Motor neuron (in vitro differentiated cells): ENCODE measurements around the gene SLC15A4. TPM values are rescaled to one million over a fixed set of nuclear protein-coding genes. Genes with fewer than 3 reads are reported as not detected.
A peak's percentile ranks its signal among the peaks of the same experiment; 100 is the strongest.
"Not testable (repeated sequence)": the region's sequence is repeated elsewhere in the genome, so short reads cannot be mapped to it uniquely, and the experiment has no call there.

Source experiments
- ATAC-seq, 8 experiments: fragments of 200-7000 bp; cut with Tn5 transposase; replicated peaks in 6 of 8; 2 replicates each; pipeline ENCODE4 v1.8.0; 2021; ENCODE audit warnings: mild to moderate bottlenecking in 8 of 8, moderate library complexity in 8 of 8
- H3K27ac ChIP-seq, 2 donors: fragments of 250-450 bp; sonication (Bioruptor Pico); 2 replicates each; pipeline ENCODE4 v1.9.0; 2021; ENCODE audit warnings: antibody characterized with exemption in 2 of 2, mild to moderate bottlenecking in 2 of 2, moderate library complexity in 1 of 2
- H3K4me1 ChIP-seq, 2 donors: fragments of 250-450 bp; sonication (Bioruptor Pico); replicated peaks in 1 of 2; 2 replicates each; pipeline ENCODE4 v1.6.1; 2021; ENCODE audit warnings: antibody characterized with exemption in 2 of 2, mild to moderate bottlenecking in 2 of 2, moderate library complexity in 1 of 2
- H3K4me3 ChIP-seq, 5 donors: fragments of 250-450 bp; sonication (Bioruptor Pico); 2 replicates each; pipeline ENCODE4 v1.9.0; 2021; ENCODE audit warnings: antibody characterized with exemption in 5 of 5, mild to moderate bottlenecking in 5 of 5, moderate library complexity in 4 of 5
- WGBS, 10 experiments: fragments of 450-650 bp; shearing (Covaris generic); methylation state at CpG; one replicate each; pipeline ENCODE4 v1.0.0; 2022; 5-methylcytosine and 5-hydroxymethylcytosine counted together
- in situ Hi-C, 9 experiments: fragments of 400-800 bp; cut with MboI; loops; one replicate each; pipeline ENCODE4 v1.15.0; 2021; ENCODE audit warnings: low sequenced_read_pairs in 9 of 9, low pct_unique_long_range_greater_than_20kb in 2 of 9; ENCODE audit not compliant: unreplicated experiment in 9 of 9
- total RNA-seq, 8 experiments: library from RNA; unstranded; fragments of 300-600 nt; gene quantifications; 2 replicates each; pipeline versions ENCODE4 v1.2.3 to v1.2.4, GENCODE V29; 2022

The SLC15A4 gene
- total RNA-seq, 8 experiments from 2014 or later = 1.8 to 13.9 (median 6.6) TPM

DNA sequence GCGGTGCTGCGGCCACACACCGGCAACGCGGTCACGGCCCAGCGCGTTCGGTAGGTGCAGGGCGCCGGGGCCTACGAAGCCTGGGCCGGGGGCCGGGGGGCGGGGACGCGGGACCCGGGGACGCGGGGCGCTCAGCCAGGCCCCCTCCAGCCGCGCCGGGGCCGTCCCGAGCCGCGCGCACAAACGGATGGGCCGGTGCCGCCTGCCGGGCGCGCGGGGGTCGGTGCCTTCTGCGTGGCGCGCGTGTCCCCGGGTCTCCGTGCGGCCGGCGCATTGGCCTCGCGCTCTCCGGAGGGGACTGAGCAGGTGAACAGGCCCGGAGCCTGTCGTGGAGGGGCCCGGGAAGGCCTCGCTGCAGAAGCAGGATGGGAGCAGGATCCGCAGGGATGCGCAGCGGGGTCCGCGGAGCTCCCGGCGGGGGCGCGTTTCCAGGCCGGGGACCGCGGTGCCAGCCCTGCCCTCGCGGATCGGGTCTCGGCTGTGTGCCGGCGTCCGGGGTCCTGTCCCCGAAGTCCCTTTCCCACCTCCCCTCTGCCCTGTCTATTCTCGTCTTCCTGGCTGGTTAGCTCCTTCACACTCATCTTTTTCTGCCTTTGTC lies 29.9 kb upstream of the SLC15A4 start:
- WGBS, 10 experiments = 30 to 72% methylated on average over 5 to 6 of the region's 74 CpGs; no CpG with 5 or more reads in 8 of the 10 experiments
- peak overlapping the region in 4 of 5 donors; percentile 13 to 29 (median 21) for H3K4me3 ChIP-seq
- no peaks in the 10 kb centered on the region for H3K4me1 ChIP-seq
- in situ Hi-C loops = no loop called here
- H3K27ac ChIP-seq = no peak overlapping the region
- peak in 3 of 8 experiments; percentile 36 to 80 (median 60) for ATAC-seq

DNA sequence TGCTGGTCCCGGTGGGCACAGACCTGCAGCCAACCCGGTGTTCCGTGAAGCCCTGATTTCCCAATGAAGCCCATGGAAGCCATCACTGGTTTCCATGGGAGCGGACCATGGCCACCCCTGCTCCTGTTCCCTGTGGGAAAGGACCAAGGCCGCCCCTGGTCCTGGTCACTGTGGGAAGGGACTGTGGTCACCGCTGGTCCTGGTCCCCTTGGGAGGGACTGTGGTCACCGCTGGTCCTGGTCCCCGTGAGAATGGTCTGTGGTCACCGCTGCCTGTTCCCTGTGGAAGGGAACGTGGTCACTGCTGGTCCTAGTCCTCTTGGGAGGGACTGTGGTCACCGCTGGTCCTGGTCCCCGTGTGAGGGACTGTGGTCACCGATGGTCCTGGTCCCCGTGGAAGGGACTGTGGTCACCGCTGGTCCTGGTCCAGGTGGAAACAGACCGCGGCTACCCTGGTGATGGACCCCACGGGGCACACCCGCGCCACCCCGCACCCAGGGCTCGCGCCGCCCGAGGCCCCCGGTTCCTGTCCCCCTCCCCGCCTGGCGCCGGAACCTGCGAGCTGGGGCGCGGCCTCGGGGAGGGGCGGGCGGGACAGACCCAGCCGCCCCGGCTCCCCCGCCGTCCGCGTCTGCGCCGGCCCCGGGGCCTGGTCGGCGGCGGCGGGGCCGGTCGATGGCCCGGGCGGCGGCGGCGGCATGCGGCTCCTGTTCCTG lies 29.3 kb upstream of the SLC15A4 start, which contains the start of gene GLT1D1:
TSS of gene GLT1D1 (plus strand) at position 594 of the 715 bp plus-strand sequence. CDS start at position 698, 104 bp downstream.
- in situ Hi-C loops = no loop called here
- ATAC-seq = peak in 1 of 8 experiments; percentile 13
- H3K4me1 ChIP-seq = no peaks in the 10 kb centered on the region
- WGBS, 10 experiments = 0 to 100% (median 90%) methylated on average over 1 to 3 of the region's 56 CpGs; no CpG with 5 or more reads in 6 of the 10 experiments
- peak within 1 kb of the TSS in 4 of 5 donors; percentile 13 to 29 (median 21) for H3K4me3 ChIP-seq
- H3K27ac ChIP-seq = no peak within 1 kb of the TSS

DNA sequence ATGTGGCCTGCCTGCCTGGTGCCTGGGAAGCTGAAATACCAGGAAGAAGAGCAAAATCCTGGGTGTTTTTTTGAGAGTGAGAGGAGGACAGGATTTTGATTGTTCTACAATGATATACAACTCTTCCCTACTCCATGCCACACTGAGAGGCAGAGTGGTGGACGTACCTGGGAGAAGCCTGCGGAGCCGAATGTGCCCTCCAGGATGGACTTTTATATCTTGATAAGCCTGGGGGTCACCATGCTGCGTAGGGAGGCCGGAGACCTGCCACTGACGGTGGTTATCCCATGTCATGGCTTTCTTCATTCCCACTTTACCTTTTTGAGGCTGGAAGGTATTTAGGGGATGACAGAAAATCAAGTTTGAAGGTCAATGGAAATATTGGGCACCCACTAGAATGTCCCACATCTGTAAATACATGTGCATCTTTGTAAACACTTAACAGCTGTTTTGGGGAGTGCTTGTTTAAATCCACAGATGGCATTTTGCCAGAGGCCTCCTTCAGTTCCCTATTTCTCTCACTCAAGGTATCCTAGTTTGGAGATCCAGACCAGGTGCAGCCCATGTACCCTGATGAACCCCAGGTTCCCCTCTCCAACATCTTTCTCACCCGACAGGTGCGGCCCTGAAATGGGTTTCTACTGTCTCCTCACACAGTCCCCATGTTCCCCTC lies 28.4 kb upstream of the SLC15A4 start:
- in situ Hi-C loops = no loop called here
- Histone ChIP-seq H3K27ac (no peak overlapping the region), H3K4me1 (no peaks in the 10 kb centered on the region), H3K4me3 (no peak overlapping the region)
- 0 to 100% (median 63%) methylated on average over 1 to 6 of the region's 8 CpGs; no CpG with 5 or more reads in 4 of the 10 experiments for WGBS, 10 experiments
- ATAC-seq = no peak

DNA sequence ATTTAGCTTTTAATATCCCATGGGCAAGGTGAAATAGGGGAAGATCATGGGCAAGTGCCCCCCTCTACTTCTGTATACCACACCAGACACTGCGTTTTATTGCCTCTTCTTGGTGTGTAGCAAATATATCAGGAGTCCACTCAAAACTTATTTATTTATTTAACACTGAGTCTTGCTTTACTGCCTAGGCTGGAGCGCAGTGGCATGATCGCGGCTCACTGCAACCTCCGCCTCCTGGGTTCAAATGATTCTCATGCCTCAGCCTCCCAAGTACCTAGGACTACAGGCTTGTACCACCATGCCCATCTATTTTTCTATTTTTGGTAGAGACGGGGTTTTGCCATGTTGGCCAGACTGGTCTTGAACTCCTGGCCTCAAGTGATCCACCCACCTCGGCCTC lies 27.7 kb upstream of the SLC15A4 start:
- H3K27ac ChIP-seq, H3K4me1 ChIP-seq, in situ Hi-C loops, H3K4me3 ChIP-seq, ATAC-seq: not testable (repeated sequence)
- 0 to 100% (median 67%) methylated on average over 1 to 7 of the region's 7 CpGs; no CpG with 5 or more reads in 1 of the 10 experiments for WGBS, 10 experiments

DNA sequence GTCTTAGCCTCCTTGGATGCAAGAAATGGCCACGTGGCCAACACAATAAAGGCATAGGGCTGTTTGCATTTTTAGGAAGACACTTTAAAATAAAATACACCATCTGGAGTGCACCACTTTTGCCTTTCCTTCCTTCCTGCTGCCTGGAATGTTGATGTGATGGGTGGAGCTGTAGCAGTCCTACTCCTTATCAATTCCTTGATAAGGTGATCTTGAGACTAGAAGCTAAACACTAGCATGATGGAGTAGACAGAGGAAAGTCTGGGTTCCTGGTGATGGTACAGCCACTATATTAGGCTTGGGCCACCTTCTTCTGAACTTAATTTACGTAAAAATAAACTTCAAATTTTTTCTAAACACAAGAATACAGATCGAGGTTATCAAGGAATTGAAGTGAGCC lies 26.6 kb upstream of the SLC15A4 start:
- 0 to 95% (median 19%) methylated on average over 1 to 3 of the region's 3 CpGs; no CpG with 5 or more reads in 1 of the 10 experiments for WGBS, 10 experiments
- in situ Hi-C loops = no loop called here

DNA sequence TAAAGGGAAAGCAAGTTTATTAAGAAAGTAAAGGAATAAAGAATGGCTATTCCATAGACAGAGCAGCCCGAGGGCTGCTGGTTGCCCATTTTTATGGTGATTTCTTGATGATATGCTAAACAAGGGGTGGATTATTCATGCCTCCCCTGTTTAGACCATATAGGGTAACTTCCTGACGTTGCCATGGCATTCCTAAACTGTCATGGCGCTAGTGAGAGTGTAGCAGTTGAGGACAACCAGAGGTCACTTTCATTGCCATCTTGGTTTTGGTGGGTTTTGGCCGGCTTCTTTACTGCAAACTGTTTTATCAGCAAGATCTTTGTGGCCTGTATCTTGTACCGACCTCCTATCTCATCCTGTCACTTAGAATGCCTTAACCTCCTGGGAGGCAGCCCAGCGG lies 26.0 kb upstream of the SLC15A4 start:
- WGBS, 10 experiments = 0 to 46% (median 29%) methylated on average over 1 to 5 of the region's 6 CpGs; no CpG with 5 or more reads in 2 of the 10 experiments
- H3K27ac ChIP-seq, in situ Hi-C loops, ATAC-seq, H3K4me1 ChIP-seq, H3K4me3 ChIP-seq: not testable (repeated sequence)

More for the DNA sequence above, 26.6 kb upstream of the SLC15A4 start:
- H3K4me1 ChIP-seq = no peaks in the 10 kb centered on the region
- ATAC-seq = no peak
- H3K4me3 ChIP-seq = no peak overlapping the region
- H3K27ac ChIP-seq = no peak overlapping the region

DNA sequence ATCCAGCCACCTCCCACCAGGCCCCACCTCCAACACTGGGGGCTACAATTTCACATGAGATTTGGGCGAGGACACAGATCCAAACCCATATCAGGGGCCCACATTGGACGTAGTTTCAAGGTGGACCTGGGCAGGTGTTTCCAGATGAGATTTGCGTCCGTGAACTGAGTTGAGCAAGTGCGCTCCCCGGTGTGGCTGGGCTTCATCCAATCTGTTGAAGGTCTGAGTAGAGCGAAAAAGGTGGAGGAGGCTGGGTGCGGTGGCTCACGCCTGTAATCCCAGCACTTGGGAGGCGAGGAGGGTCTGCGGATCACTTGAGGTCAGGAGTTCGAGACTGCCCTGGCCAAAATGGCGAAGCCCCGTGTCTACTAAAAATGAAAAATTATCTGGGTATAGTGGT lies 24.6 kb upstream of the SLC15A4 start:
- in situ Hi-C loops = no loop called here
- no peak for ATAC-seq
- no peak overlapping the region for H3K4me3 ChIP-seq
- WGBS, 10 experiments = 67 to 93% (median 90%) methylated on average over 2 to 10 of the region's 14 CpGs; no CpG with 5 or more reads in 5 of the 10 experiments
- no peaks in the 10 kb centered on the region for H3K4me1 ChIP-seq
- no peak overlapping the region for H3K27ac ChIP-seq

DNA sequence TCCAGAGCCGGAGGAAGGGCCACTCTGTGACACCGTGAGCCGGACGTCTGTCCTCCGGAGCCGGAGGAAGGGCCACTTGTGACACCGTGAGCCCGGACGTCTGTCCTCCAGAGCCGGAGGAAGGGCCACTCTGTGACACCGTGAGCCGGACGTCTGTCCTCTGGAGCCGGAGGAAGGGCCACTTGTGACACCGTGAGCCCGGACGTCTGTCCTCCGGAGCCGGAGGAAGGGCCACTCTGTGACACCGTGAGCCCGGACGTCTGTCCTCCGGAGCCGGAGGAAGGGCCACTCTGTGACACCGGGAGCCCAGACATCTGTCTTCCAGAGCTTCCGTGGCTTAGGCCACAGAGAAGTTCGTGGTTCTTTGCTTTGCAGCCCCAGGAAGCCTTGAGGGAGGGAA lies 22.9 kb upstream of the SLC15A4 start:
- in situ Hi-C loops, H3K4me1 ChIP-seq, H3K27ac ChIP-seq, H3K4me3 ChIP-seq, ATAC-seq: not testable (repeated sequence)
- 20 to 80% methylated on average over 1 to 2 of the region's 27 CpGs; no CpG with 5 or more reads in 8 of the 10 experiments for WGBS, 10 experiments

DNA sequence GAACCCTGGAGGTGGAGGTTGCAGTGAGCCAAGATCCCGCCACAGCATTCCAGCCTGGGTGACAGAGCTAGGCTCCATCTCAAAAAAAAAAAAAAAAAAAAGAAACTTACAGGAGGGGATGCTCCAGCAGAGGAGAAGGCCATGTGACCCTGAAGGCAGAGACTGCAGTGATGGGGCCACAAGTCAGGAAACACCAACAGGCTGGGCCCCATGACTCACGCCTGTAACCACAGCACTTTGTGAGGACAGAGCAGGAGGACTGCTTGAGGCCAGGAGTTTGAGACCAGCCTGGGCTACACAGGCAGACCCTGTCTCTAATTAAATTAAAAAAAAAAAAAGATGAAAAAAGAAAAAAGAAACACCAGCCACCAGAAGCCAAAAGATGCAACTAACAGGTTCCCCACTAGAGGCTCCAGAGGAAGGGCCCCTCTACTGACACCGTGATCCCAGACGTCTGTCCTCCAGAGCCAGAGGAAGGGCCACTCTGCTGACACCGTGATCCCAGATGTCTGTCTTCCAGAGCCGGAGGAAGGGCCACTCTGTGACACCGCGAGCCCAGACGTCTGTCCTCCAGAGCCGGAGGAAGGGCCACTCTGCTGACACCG lies 20.4 kb upstream of the SLC15A4 start:
- Histone ChIP-seq H3K4me1 (no peaks in the 10 kb centered on the region), H3K4me3 (no peak overlapping the region), H3K27ac (no peak overlapping the region)
- in situ Hi-C loops = no loop called here
- peak in 1 of 8 experiments; percentile 66 for ATAC-seq
- 13 to 60% (median 40%) methylated on average over 1 of the region's 11 CpGs; no CpG with 5 or more reads in 7 of the 10 experiments for WGBS, 10 experiments

DNA sequence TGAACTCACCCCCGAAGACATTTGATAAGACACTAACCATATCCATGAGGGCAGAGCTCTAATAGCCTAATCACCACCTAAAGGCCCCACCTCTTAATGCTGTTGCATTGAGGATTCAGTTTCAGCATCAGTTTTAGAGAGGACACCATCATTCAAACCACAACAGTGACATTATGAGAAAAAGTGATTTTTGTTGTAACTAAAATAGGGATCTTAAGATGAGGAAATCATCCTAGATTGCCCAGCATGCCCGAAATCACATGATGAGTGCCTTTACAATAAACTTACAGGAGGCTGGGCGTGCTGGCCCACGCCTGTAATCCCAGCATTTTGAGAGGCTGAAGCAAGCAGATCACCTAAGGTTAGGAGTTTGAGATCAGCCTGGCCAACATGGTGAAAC lies 19.8 kb upstream of the SLC15A4 start:
- no peak overlapping the region for H3K4me3 ChIP-seq
- H3K27ac ChIP-seq = no peak overlapping the region
- no peak for ATAC-seq
- in situ Hi-C loops = no loop called here
- WGBS, 10 experiments = 3 to 100% (median 22%) methylated on average over 1 to 4 of the region's 4 CpGs; no CpG with 5 or more reads in 4 of the 10 experiments
- H3K4me1 ChIP-seq = no peaks in the 10 kb centered on the region

DNA sequence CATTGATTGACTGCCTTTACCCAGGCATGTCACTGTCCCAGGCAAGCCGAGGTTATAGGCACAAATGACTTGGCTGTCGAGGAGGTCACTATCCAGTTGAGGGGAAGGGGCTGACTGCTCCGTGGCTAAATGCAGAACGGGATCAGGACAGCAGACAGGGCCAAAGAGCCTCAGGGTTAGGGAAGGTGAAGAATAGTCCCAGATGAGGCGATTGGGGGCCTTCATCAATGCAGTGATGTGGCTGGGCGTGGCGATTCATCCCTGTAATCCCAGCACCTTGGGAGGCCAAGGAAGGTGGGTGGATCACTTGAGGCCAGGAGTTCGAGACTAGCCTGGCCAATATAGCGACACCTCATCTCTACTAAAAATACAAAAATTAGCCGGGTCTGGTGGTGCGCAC lies 18.8 kb upstream of the SLC15A4 start:
- Histone ChIP-seq H3K27ac (no peak overlapping the region), H3K4me3 (no peak overlapping the region), H3K4me1 (no peaks in the 10 kb centered on the region)
- no peak for ATAC-seq
- in situ Hi-C loops = no loop called here
- WGBS, 10 experiments = 18 to 85% (median 49%) methylated on average over 2 to 8 of the region's 11 CpGs; no CpG with 5 or more reads in 5 of the 10 experiments

DNA sequence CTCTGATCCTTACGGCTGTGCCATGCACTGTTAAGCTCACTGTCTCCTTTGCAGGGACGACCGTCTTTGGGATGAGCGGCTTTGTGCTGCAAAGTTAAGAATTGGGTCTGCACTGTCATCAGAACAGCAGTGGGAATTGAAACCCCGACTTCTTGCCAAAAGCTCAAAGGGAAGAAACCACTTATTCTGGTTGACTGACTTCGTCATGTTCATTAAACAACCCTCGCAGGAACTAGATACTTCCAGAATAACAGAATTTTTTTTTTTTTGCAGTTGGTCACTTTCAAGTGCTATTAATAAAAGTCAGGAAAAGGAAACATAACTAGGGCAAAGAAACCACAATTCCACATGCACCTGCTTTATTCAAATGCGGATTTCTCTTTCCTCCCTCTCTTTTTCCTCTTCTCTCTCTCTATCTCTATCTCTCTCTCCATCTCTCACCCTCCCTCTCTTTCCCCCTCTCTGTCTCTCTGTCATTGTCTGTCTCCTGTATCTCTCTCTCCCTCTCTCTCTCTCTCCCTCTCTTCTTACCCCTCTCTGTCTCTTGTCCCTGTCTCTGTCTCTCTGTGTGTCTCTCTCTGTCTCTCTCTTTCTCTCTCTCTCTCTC lies 17.2 kb upstream of the SLC15A4 start:
- in situ Hi-C loops = no loop called here
- no peak for ATAC-seq

More for the DNA sequence above, 17.2 kb upstream of the SLC15A4 start:
- WGBS, 10 experiments = 14 to 100% (median 36%) methylated on average over 1 to 8 of the region's 8 CpGs
- Histone ChIP-seq H3K4me1 (no peaks in the 10 kb centered on the region), H3K4me3 (no peak overlapping the region), H3K27ac (no peak overlapping the region)
